Immature natural killer cell (primary cell): ENCODE data around the gene ZNF184. TPM values are rescaled to one million over a fixed set of nuclear protein-coding genes. Genes with fewer than 3 reads are reported as not detected.

Experiments used
- DNase-seq, 3 donors: peaks; one replicate each; pipeline ENCODE4 v3.0.0; 2022; ENCODE audit warnings: mixed read lengths in 1 of 3
- H3K27ac Mint-ChIP-seq, 6 donors: one replicate each; pipeline ENCODE4 v1.8.0; 2020; ENCODE audit warnings: mixed read lengths in 6 of 6, mild to moderate bottlenecking in 5 of 6, inconsistent platforms in 4 of 6, moderate library complexity in 3 of 6
- H3K27me3 Mint-ChIP-seq, 3 donors: one replicate each; pipeline ENCODE4 v1.8.0; 2020 to 2021; ENCODE audit warnings: low read depth in 3 of 3, mild to moderate bottlenecking in 3 of 3, mixed read lengths in 3 of 3, moderate library complexity in 3 of 3, inconsistent platforms in 1 of 3
- H3K36me3 Mint-ChIP-seq, 3 donors: one replicate each; pipeline ENCODE4 v1.8.0; 2020; ENCODE audit warnings: mixed read lengths in 3 of 3, inconsistent platforms in 2 of 3, mild to moderate bottlenecking in 2 of 3
- H3K4me1 Mint-ChIP-seq, 2 donors: one replicate each; pipeline ENCODE4 v1.8.0; 2020; ENCODE audit warnings: inconsistent platforms in 2 of 2, mild to moderate bottlenecking in 2 of 2, mixed read lengths in 2 of 2, moderate library complexity in 1 of 2
- H3K4me3 Mint-ChIP-seq, 5 donors: one replicate each; pipeline ENCODE4 v1.8.0; 2020; ENCODE audit warnings: mild to moderate bottlenecking in 5 of 5, mixed read lengths in 5 of 5, inconsistent platforms in 3 of 5, moderate library complexity in 3 of 5
- H3K9me3 Mint-ChIP-seq, 6 donors: one replicate each; pipeline ENCODE4 v1.8.0; 2020; ENCODE audit warnings: mild to moderate bottlenecking in 6 of 6, mixed read lengths in 6 of 6, inconsistent platforms in 4 of 6, moderate library complexity in 3 of 6
- polyA plus RNA-seq, 3 donors: library from polyadenylated mRNA; unstranded; fragments of 300-500 nt; fragmentation: Illumina TruSeq; gene quantifications; one replicate each; pipeline ENCODE4 v1.2.3, GENCODE V29; 2021

Gene ZNF184
- polyA plus RNA-seq, 3 donors from 2014 or later, result 5.4 to 11.3 (median 6.6) TPM

GRCh38 chr6:27501187-27501586, 28.3 kb upstream of the ZNF184 start:
- peaks cover 2 to 6% (median 2%) of the 10 kb centered on the region in 6 donors for H3K9me3 Mint-ChIP-seq

GRCh38 chr6:27500177-27500576, 27.3 kb upstream of the ZNF184 start:
- H3K4me1 Mint-ChIP-seq, result peaks cover 32 to 44% of the 10 kb centered on the region in 2 donors
- no peak for DNase-seq
- H3K36me3 Mint-ChIP-seq, result no peaks in the 10 kb centered on the region
- H3K27me3 Mint-ChIP-seq, result peaks cover 39 to 50% (median 42%) of the 10 kb centered on the region in 3 donors
- no peak overlapping the region for H3K27ac Mint-ChIP-seq
- H3K9me3 Mint-ChIP-seq, result peaks cover 2 to 15% (median 2%) of the 10 kb centered on the region in 6 donors
- H3K4me3 Mint-ChIP-seq, result peak overlapping the region in 1 of 5 donors; percentile 10

More at GRCh38 chr6:27501187-27501586, 28.3 kb upstream of the ZNF184 start:
- peaks cover 29 to 49% (median 34%) of the 10 kb centered on the region in 3 donors for H3K27me3 Mint-ChIP-seq
- peak overlapping the region in 1 of 5 donors; percentile 46 for H3K4me3 Mint-ChIP-seq
- DNase-seq, result no peak
- no peaks in the 10 kb centered on the region for H3K36me3 Mint-ChIP-seq
- peaks cover 23 to 39% of the 10 kb centered on the region in 2 donors for H3K4me1 Mint-ChIP-seq
- H3K27ac Mint-ChIP-seq, result no peak overlapping the region

GRCh38 chr6:27495386-27496135, 22.7 kb upstream of the ZNF184 start:
- Mint-ChIP-seq H3K27ac (peak overlapping the region in 1 of 6 donors; percentile 10), H3K4me1 (peaks cover 13 to 14% of the 10 kb centered on the region in 2 donors), H3K9me3 (peaks cover 2 to 18% (median 2%) of the 10 kb centered on the region in 6 donors), H3K36me3 (peaks cover 0 to 4% (median 0%) of the 10 kb centered on the region in 3 donors), H3K27me3 (peaks cover 29 to 39% (median 37%) of the 10 kb centered on the region in 3 donors), H3K4me3 (peak overlapping the region; percentile 43 to 70 (median 68))
- DNase-seq, result peak; percentile 13 to 40 (median 19)

- Mint-ChIP-seq H3K36me3 (peaks cover 0 to 4% (median 0%) of the 10 kb centered on the region in 3 donors), H3K27ac (no peak overlapping the region), H3K9me3 (peaks cover 2 to 18% (median 2%) of the 10 kb centered on the region in 6 donors), H3K4me3 (peak overlapping the region; percentile 29 to 70 (median 68)), H3K27me3 (peaks cover 29 to 39% (median 32%) of the 10 kb centered on the region in 3 donors), H3K4me1 (peaks cover 13 to 14% of the 10 kb centered on the region in 2 donors)
- DNase-seq, result no peak
These were observed 22.1 kb upstream of the ZNF184 start for GRCh38 chr6:27494987-27495385.

- Mint-ChIP-seq H3K27ac (no peak overlapping the region), H3K4me1 (peaks cover 13 to 14% of the 10 kb centered on the region in 2 donors), H3K9me3 (peaks cover 2 to 18% (median 2%) of the 10 kb centered on the region in 6 donors), H3K4me3 (no peak overlapping the region), H3K27me3 (peaks cover 26 to 34% (median 29%) of the 10 kb centered on the region in 3 donors), H3K36me3 (peaks cover 0 to 4% (median 0%) of the 10 kb centered on the region in 3 donors)
- DNase-seq, result no peak
These were observed 21.2 kb upstream of the ZNF184 start for GRCh38 chr6:27494103-27494502.

- DNase-seq, result no peak
- Mint-ChIP-seq H3K27me3 (peaks cover 22 to 30% (median 26%) of the 10 kb centered on the region in 3 donors), H3K4me3 (no peak overlapping the region), H3K36me3 (peaks cover 0 to 4% (median 0%) of the 10 kb centered on the region in 3 donors), H3K27ac (no peak overlapping the region), H3K4me1 (peaks cover 13 to 14% of the 10 kb centered on the region in 2 donors), H3K9me3 (peaks cover 2 to 18% (median 2%) of the 10 kb centered on the region in 6 donors)
These were observed 19.8 kb upstream of the ZNF184 start for GRCh38 chr6:27492631-27493190.

GRCh38 chr6:27479319-27480182, 6.6 kb upstream of the ZNF184 start:
- no peaks in the 10 kb centered on the region for H3K36me3 Mint-ChIP-seq

GRCh38 chr6:27478706-27479318, 5.9 kb upstream of the ZNF184 start:
- Mint-ChIP-seq H3K27me3 (peaks cover 0 to 2% (median 0%) of the 10 kb centered on the region in 3 donors), H3K27ac (no peak overlapping the region), H3K9me3 (no peaks in the 10 kb centered on the region), H3K36me3 (no peaks in the 10 kb centered on the region), H3K4me1 (peaks cover 0 to 7% of the 10 kb centered on the region in 2 donors), H3K4me3 (no peak overlapping the region)
- DNase-seq, result peak; percentile 88 to 91 (median 90)

More at GRCh38 chr6:27479319-27480182, 6.6 kb upstream of the ZNF184 start:
- DNase-seq, result peak; percentile 90 to 93 (median 91)
- Mint-ChIP-seq H3K4me3 (no peak overlapping the region), H3K27me3 (peaks cover 0 to 2% (median 0%) of the 10 kb centered on the region in 3 donors), H3K9me3 (no peaks in the 10 kb centered on the region), H3K27ac (no peak overlapping the region), H3K4me1 (peaks cover 0 to 7% of the 10 kb centered on the region in 2 donors)

GRCh38 chr6:27478141-27478705, 5.3 kb upstream of the ZNF184 start:
- Mint-ChIP-seq H3K36me3 (no peaks in the 10 kb centered on the region), H3K4me3 (no peak overlapping the region), H3K4me1 (peaks cover 2 to 8% of the 10 kb centered on the region in 2 donors)

GRCh38 chr6:27477318-27478013, 4.6 kb upstream of the ZNF184 start:
- H3K27ac Mint-ChIP-seq, result peak overlapping the region in 4 of 6 donors; percentile 30 to 47 (median 44)
- no peaks in the 10 kb centered on the region for H3K9me3 Mint-ChIP-seq
- H3K27me3 Mint-ChIP-seq, result peaks cover 10 to 12% (median 10%) of the 10 kb centered on the region in 3 donors
- no peak for DNase-seq
- H3K36me3 Mint-ChIP-seq, result no peaks in the 10 kb centered on the region
- H3K4me3 Mint-ChIP-seq, result peak overlapping the region in 3 of 5 donors; percentile 34 to 51 (median 38)
- H3K4me1 Mint-ChIP-seq, result peaks cover 9 to 15% of the 10 kb centered on the region in 2 donors

More at GRCh38 chr6:27478141-27478705, 5.3 kb upstream of the ZNF184 start:
- peaks cover 2 to 4% (median 3%) of the 10 kb centered on the region in 3 donors for H3K27me3 Mint-ChIP-seq
- DNase-seq, result no peak
- no peak overlapping the region for H3K27ac Mint-ChIP-seq
- H3K9me3 Mint-ChIP-seq, result no peaks in the 10 kb centered on the region

- H3K4me1 Mint-ChIP-seq, result peaks cover 23 to 27% of the 10 kb centered on the region in 2 donors
- no peak for DNase-seq
- H3K4me3 Mint-ChIP-seq, result no peak overlapping the region
- H3K36me3 Mint-ChIP-seq, result no peaks in the 10 kb centered on the region
- no peak overlapping the region for H3K27ac Mint-ChIP-seq
- H3K27me3 Mint-ChIP-seq, result peaks cover 14 to 15% (median 14%) of the 10 kb centered on the region in 3 donors
- H3K9me3 Mint-ChIP-seq, result no peaks in the 10 kb centered on the region
These were observed 3.2 kb upstream of the ZNF184 start for GRCh38 chr6:27476090-27476489.

- Mint-ChIP-seq H3K27ac (no peak overlapping the region), H3K36me3 (peaks cover under 1 to 9% (median 5%) of the 10 kb centered on the region in 3 donors), H3K27me3 (peaks cover 14 to 15% (median 14%) of the 10 kb centered on the region in 3 donors), H3K9me3 (no peaks in the 10 kb centered on the region), H3K4me3 (peak overlapping the region; percentile 18 to 99 (median 44)), H3K4me1 (peaks cover 37 to 38% of the 10 kb centered on the region in 2 donors)
- DNase-seq, result no peak
These were observed 1.8 kb upstream of the ZNF184 start for GRCh38 chr6:27474672-27475071.
